ENCODE data around the gene OCLN.

GRCh38 chr5:69477170-69477569, 15.4 kb upstream of the OCLN start:
- TF ChIP-seq, protein P1, sequence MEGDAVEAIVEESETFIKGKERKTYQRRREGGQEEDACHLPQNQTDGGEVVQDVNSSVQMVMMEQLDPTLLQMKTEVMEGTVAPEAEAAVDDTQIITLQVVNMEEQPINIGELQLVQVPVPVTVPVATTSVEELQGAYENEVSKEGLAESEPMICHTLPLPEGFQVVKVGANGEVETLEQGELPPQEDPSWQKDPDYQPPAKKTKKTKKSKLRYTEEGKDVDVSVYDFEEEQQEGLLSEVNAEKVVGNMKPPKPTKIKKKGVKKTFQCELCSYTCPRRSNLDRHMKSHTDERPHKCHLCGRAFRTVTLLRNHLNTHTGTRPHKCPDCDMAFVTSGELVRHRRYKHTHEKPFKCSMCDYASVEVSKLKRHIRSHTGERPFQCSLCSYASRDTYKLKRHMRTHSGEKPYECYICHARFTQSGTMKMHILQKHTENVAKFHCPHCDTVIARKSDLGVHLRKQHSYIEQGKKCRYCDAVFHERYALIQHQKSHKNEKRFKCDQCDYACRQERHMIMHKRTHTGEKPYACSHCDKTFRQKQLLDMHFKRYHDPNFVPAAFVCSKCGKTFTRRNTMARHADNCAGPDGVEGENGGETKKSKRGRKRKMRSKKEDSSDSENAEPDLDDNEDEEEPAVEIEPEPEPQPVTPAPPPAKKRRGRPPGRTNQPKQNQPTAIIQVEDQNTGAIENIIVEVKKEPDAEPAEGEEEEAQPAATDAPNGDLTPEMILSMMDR (IDR thresholded peaks at IDR 0.05; ENCODE audit: insufficient read depth, low read length): no peak
- TF ChIP-seq POLR2AphosphoS5 (IDR thresholded peaks at IDR 0.05; ENCODE audit: low read depth) (no peak), GABPA (IDR thresholded peaks at IDR 0.05; ENCODE audit: low read depth) (no peak)

Measured in HL-60 (cell line).